IMR-90 (cell line): Measurements from ENCODE around the gene VPS26A. TPM values are rescaled to one million over a fixed set of nuclear protein-coding genes. Genes with fewer than 3 reads are reported as not detected.

Source experiments
- ATAC-seq: fragments of 200-7000 bp; cut with Tn5 transposase; 2 replicates; pipeline ENCODE4 v1.9.1; 2020; ENCODE audit warnings: low read depth, mild to moderate bottlenecking, moderate library complexity
- BruUV-seq: library from RNA; stranded (reverse); fragments of 400-500 nt; replicated peaks from 2 replicates; lab custom pipeline; 2021; lab: Mats Ljungman, UMichigan
- CTCF ChIA-PET: fragments of 300-600 bp; formaldehyde crosslinking; extraction: SDS; loops from one replicate; lab custom pipeline; 2021; ENCODE audit warnings: antibody characterized with exemption; lab: Yijun Ruan, JAX
- POLR2A ChIA-PET: fragments of 300-600 bp; sonication (Branson Sonifier 250); formaldehyde crosslinking; loops from one replicate; lab custom pipeline; 2022; ENCODE audit warnings: antibody characterized with exemption; ENCODE audit not compliant: unreplicated experiment; lab: Charles Lee
- DNase-seq: peaks from one replicate; pipeline ENCODE4 v3.0.0; 2013
- H2AFZ ChIP-seq: replicated peaks from 2 replicates; pipeline ENCODE3; 2013; ENCODE audit warnings: low read length, mild to moderate bottlenecking; ENCODE audit not compliant: poor library complexity
- H2AK5ac ChIP-seq: 2 replicates; pipeline ENCODE4 v1.6.1; 2013; ENCODE audit warnings: low read depth, low read length, inconsistent platforms
- H2AK9ac ChIP-seq: replicated peaks from 2 replicates; pipeline ENCODE3; 2013; ENCODE audit warnings: mild to moderate bottlenecking, low read depth, low read length, moderate library complexity; ENCODE audit not compliant: poor library complexity
- H2BK120ac ChIP-seq: 2 replicates; pipeline ENCODE4 v1.6.1; 2013; ENCODE audit warnings: low read depth, low read length, inconsistent platforms
- H2BK15ac ChIP-seq: 3 replicates; pipeline ENCODE4 v1.6.1; 2013; ENCODE audit warnings: low read depth, low read length, inconsistent platforms
- H2BK20ac ChIP-seq: 2 replicates; pipeline ENCODE4 v1.6.1; 2013; ENCODE audit warnings: low read depth, mild to moderate bottlenecking, inconsistent platforms, low read length, moderate library complexity
- H2BK5ac ChIP-seq: 2 replicates; pipeline ENCODE4 v1.6.1; 2013; ENCODE audit warnings: mild to moderate bottlenecking, low read depth, low read length, inconsistent platforms; ENCODE audit not compliant: poor library complexity, severe bottlenecking
- H3K14ac ChIP-seq: replicated peaks from 2 replicates; pipeline ENCODE4 v1.6.1; 2013; ENCODE audit warnings: low read depth, low read length, inconsistent platforms
- H3K18ac ChIP-seq: 2 replicates; pipeline ENCODE4 v1.6.1; 2013; ENCODE audit warnings: low read depth, low read length, control low read depth
- H3K23ac ChIP-seq: 2 replicates; pipeline ENCODE4 v1.6.1; 2013; ENCODE audit warnings: low read depth, low read length, inconsistent platforms
- H3K27ac ChIP-seq: 2 replicates; pipeline ENCODE4 v1.5.1; 2013; ENCODE audit warnings: mild to moderate bottlenecking, control low read depth, low read length; ENCODE audit not compliant: insufficient read depth
- H3K27me3 ChIP-seq: 2 replicates; pipeline ENCODE4 v1.6.1; 2013; ENCODE audit warnings: low read length; ENCODE audit not compliant: control insufficient read depth, insufficient read depth
- H3K36me3 ChIP-seq: 2 replicates; pipeline ENCODE4 v1.6.1; 2013; ENCODE audit warnings: low read length, mixed read lengths; ENCODE audit not compliant: control insufficient read depth, insufficient read depth
- H3K4ac ChIP-seq: 2 replicates; pipeline ENCODE4 v1.6.1; 2013; ENCODE audit warnings: low read depth, low read length, inconsistent platforms
- H3K4me1 ChIP-seq: 2 replicates; pipeline ENCODE4 v1.6.1; 2013; ENCODE audit warnings: low read length, mixed read lengths; ENCODE audit not compliant: control insufficient read depth, insufficient read depth
- H3K4me2 ChIP-seq: 2 replicates; pipeline ENCODE4 v1.6.1; 2013; ENCODE audit warnings: low read depth, mild to moderate bottlenecking, control low read depth, low read length, moderate library complexity
- H3K4me3 ChIP-seq: 2 replicates; pipeline ENCODE4 v1.5.1; 2013; ENCODE audit warnings: low read depth, mild to moderate bottlenecking, control low read depth, low read length, moderate library complexity; ENCODE audit not compliant: insufficient read depth
- H3K56ac ChIP-seq: 2 replicates; pipeline ENCODE4 v1.6.1; 2013; ENCODE audit warnings: low read length, inconsistent platforms; ENCODE audit not compliant: insufficient read depth; ENCODE audit errors: extremely low read depth
- H3K79me1 ChIP-seq, 2 experiments: 2 replicates each; pipeline ENCODE4 v1.6.1; 2013; ENCODE audit warnings: low read length in 2 of 2, inconsistent platforms in 1 of 2, low read depth in 1 of 2
- H3K9ac ChIP-seq: 2 replicates; pipeline ENCODE4 v1.6.1; 2013; ENCODE audit warnings: low read depth, low read length, control low read depth
- H3K9me1 ChIP-seq: 2 replicates; pipeline ENCODE4 v1.6.1; 2013; ENCODE audit warnings: low read length, inconsistent platforms; ENCODE audit not compliant: insufficient read depth
- H3K9me3 ChIP-seq: 2 replicates; pipeline ENCODE4 v1.6.1; 2013; ENCODE audit warnings: low read length; ENCODE audit not compliant: control insufficient read depth, insufficient read depth
- H4K20me1 ChIP-seq: 2 replicates; pipeline ENCODE4 v1.6.1; 2013; ENCODE audit warnings: low read length, inconsistent platforms; ENCODE audit not compliant: insufficient read depth
- H4K5ac ChIP-seq: 2 replicates; pipeline ENCODE4 v1.6.1; 2013; ENCODE audit warnings: mild to moderate bottlenecking, low read depth, low read length, control low read depth
- H4K8ac ChIP-seq, 2 experiments: 2 replicates each; pipeline ENCODE4 v1.6.1; 2013; ENCODE audit warnings: low read depth in 2 of 2, low read length in 2 of 2, control low read depth in 1 of 2, inconsistent platforms in 1 of 2
- H4K91ac ChIP-seq: 2 replicates; pipeline ENCODE4 v1.6.1; 2013; ENCODE audit warnings: low read depth, low read length, inconsistent platforms; ENCODE audit not compliant: insufficient read depth
- BHLHE40 ChIP-seq: fragments of 150-350 bp; IDR thresholded peaks from 2 replicates; pipeline ENCODE4 v1.6.1; 2016; ENCODE audit warnings: mild to moderate bottlenecking, low read depth, low read length
- FOS ChIP-seq: fragments of 150-350 bp; IDR thresholded peaks from 2 replicates; pipeline ENCODE4 v1.6.1; 2016; ENCODE audit warnings: low read depth, low read length
- MAFK ChIP-seq: IDR thresholded peaks from 2 replicates; pipeline ENCODE4 v1.6.1; 2012; ENCODE audit warnings: low read depth, low read length, improper control_type of control experiment
- MAZ ChIP-seq: IDR thresholded peaks from 2 replicates; pipeline ENCODE4 v1.6.1; 2012; ENCODE audit warnings: low read depth, mild to moderate bottlenecking, low read length, improper control_type of control experiment, moderate library complexity, borderline replicate concordance
- NFE2L2 ChIP-seq: fragments of 150-350 bp; IDR thresholded peaks from 2 replicates; pipeline ENCODE4 v1.6.1; 2016; ENCODE audit warnings: low read depth, mild to moderate bottlenecking, low read length
- POLR2A ChIP-seq: IDR thresholded peaks from 2 replicates; pipeline ENCODE4 v1.6.1; 2012; ENCODE audit warnings: mild to moderate bottlenecking, low read depth, low read length
- RAD21 ChIP-seq: IDR thresholded peaks from 2 replicates; pipeline ENCODE4 v1.6.1; 2012; ENCODE audit warnings: low read length, improper control_type of control experiment
- RCOR1 ChIP-seq: IDR thresholded peaks from 2 replicates; pipeline ENCODE4 v1.6.1; 2012; ENCODE audit warnings: mild to moderate bottlenecking, low read length, improper control_type of control experiment; ENCODE audit not compliant: insufficient replicate concordance
- RFX5 ChIP-seq: IDR thresholded peaks from 2 replicates; pipeline ENCODE4 v1.8.0; 2012; ENCODE audit warnings: low read depth, mild to moderate bottlenecking, low read length, moderate library complexity
- USF2 ChIP-seq: fragments of 150-350 bp; IDR thresholded peaks from 2 replicates; pipeline ENCODE4 v1.6.1; 2017; ENCODE audit warnings: mild to moderate bottlenecking, antibody characterized with exemption, low read length, low read depth
- WGBS, 2 experiments: methylation state at CpG; one replicate each; pipeline versions ENCODE4 v1.1.5 to v1.1.7; 2013; ENCODE audit warnings: missing lambda C conversion rate in 2 of 2; ENCODE audit not compliant: insufficient read length in 1 of 2; ENCODE audit errors: extremely low coverage in 2 of 2; 5-methylcytosine and 5-hydroxymethylcytosine counted together
- dilution Hi-C: fragments of 300-500 bp; cut with HindIII; formaldehyde crosslinking; loops from one replicate; pipeline ENCODE4 v1.14.3; 2018; ENCODE audit warnings: low sequenced_read_pairs; ENCODE audit not compliant: unreplicated experiment
- in situ Hi-C: fragments of 300-500 bp; cut with MboI; formaldehyde crosslinking; loops from 3 replicates; pipeline ENCODE4 v1.14.3; 2019; ENCODE audit warnings: low sequenced_read_pairs, inconsistent platforms, mixed read lengths
- intact Hi-C: fragments of 100-400 bp; cut with micrococcal nuclease; formaldehyde crosslinking; loops from 2 replicates; pipeline ENCODE4 v1.10.0; 2022
- polyA plus RNA-seq, 3 experiments: library from polyadenylated mRNA; depleted of rRNA; stranded (reverse); fragments of >200 nt; gene quantifications; 2 replicates each; pipeline ENCODE4 v1.2.3, GENCODE V29; 2012; ENCODE audit warnings: low replicate concordance in 1 of 3
- total RNA-seq: library from RNA; depleted of rRNA; stranded (reverse); fragments of >200 nt; gene quantifications from 2 replicates; pipeline ENCODE4 v1.2.3, GENCODE V29; 2012
- TF ChIP-seq, protein P1 (sequence below): fragments of 150-350 bp; IDR thresholded peaks from 2 replicates; pipeline ENCODE4 v1.6.1; 2016; ENCODE audit warnings: low read depth, mild to moderate bottlenecking, low read length, moderate library complexity, borderline replicate concordance
- TF ChIP-seq, protein P2 (sequence below): conservative IDR thresholded peaks from 2 replicates; pipeline ENCODE4 v1.5.1; 2012; ENCODE audit warnings: mild to moderate bottlenecking, low read depth, low read length, improper control_type of control experiment

The VPS26A gene
- total and polyA plus RNA-seq, 2 of the 4 experiments (the other 2 are of a cell fraction) = 7.2 to 18.7 TPM

DNA sequence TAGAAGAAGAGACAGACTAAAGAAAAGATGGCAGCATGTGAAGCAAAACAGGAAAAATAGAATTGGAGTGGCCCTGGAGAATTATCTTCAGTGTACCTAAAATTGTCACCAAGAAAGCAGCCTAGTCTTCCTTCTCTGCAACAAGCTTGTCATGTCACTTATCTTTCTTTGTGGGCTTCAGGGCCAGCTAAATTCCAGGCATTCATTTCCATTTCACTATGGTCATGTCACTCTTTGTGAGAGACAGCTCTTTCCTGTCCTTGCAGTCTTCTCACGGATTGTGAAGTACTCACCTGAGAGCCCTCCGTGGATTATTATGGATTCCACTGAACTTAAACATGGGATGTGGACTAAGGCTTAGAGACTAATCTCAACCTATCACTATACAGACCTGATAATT is 87.1 kb downstream of the VPS26A start:
- Histone ChIP-seq H2AK5ac (no peak overlapping the region), H3K27me3 (no peaks in the 10 kb centered on the region), H4K5ac (no peak overlapping the region), H2BK20ac (no peak overlapping the region), H3K4ac (no peak overlapping the region), H3K23ac (no peak overlapping the region), H3K4me1 (no peaks in the 10 kb centered on the region), H3K9me1 (no peaks in the 10 kb centered on the region), H3K4me2 (no peak overlapping the region), H3K27ac (no peak overlapping the region), H2AK9ac (no peak overlapping the region), H4K91ac (no peak overlapping the region), H3K4me3 (no peak overlapping the region), H3K14ac (no peak overlapping the region), H2BK5ac (no peak overlapping the region), H3K79me1 (no peaks in the 10 kb centered on the region), H2BK120ac (no peak overlapping the region), H3K36me3 (peaks cover 17% of the 10 kb centered on the region), H4K20me1 (no peaks in the 10 kb centered on the region), H3K9me3 (no peaks in the 10 kb centered on the region), H3K9ac (no peak overlapping the region), H2BK15ac (no peak overlapping the region), H3K56ac (no peak overlapping the region), H4K8ac (no peak overlapping the region), H3K18ac (no peak overlapping the region), H2AFZ (no peak overlapping the region)
- in situ Hi-C loops (no loop called here), intact Hi-C loops (no loop called here), dilution Hi-C loops (no loop called here)
- DNase-seq (no peak), ATAC-seq (no peak)
- CTCF ChIA-PET = no interaction called here
- TF ChIP-seq FOS = no peak
- no peak for TF ChIP-seq POLR2A
- TF ChIP-seq RAD21 = no peak
- TF ChIP-seq BHLHE40 = no peak
- TF ChIP-seq, protein P1, sequence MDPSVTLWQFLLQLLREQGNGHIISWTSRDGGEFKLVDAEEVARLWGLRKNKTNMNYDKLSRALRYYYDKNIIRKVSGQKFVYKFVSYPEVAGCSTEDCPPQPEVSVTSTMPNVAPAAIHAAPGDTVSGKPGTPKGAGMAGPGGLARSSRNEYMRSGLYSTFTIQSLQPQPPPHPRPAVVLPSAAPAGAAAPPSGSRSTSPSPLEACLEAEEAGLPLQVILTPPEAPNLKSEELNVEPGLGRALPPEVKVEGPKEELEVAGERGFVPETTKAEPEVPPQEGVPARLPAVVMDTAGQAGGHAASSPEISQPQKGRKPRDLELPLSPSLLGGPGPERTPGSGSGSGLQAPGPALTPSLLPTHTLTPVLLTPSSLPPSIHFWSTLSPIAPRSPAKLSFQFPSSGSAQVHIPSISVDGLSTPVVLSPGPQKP = no peak
- no peak for TF ChIP-seq RFX5
- no peak for TF ChIP-seq MAZ
- TF ChIP-seq, protein P2, sequence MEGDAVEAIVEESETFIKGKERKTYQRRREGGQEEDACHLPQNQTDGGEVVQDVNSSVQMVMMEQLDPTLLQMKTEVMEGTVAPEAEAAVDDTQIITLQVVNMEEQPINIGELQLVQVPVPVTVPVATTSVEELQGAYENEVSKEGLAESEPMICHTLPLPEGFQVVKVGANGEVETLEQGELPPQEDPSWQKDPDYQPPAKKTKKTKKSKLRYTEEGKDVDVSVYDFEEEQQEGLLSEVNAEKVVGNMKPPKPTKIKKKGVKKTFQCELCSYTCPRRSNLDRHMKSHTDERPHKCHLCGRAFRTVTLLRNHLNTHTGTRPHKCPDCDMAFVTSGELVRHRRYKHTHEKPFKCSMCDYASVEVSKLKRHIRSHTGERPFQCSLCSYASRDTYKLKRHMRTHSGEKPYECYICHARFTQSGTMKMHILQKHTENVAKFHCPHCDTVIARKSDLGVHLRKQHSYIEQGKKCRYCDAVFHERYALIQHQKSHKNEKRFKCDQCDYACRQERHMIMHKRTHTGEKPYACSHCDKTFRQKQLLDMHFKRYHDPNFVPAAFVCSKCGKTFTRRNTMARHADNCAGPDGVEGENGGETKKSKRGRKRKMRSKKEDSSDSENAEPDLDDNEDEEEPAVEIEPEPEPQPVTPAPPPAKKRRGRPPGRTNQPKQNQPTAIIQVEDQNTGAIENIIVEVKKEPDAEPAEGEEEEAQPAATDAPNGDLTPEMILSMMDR = no peak
- TF ChIP-seq MAFK = no peak
- no peak for TF ChIP-seq USF2
- TF ChIP-seq RCOR1 = no peak
- TF ChIP-seq NFE2L2 = no peak
- WGBS, 2 experiments = no CpG with 5 or more reads among the region's 2 CpGs
- POLR2A ChIA-PET = no interaction called here
- BruUV-seq = no TSS peak
